ENCODE results near the gene PRKAR1B. TPM values are rescaled to one million over a fixed set of nuclear protein-coding genes. Genes with fewer than 3 reads are reported as not detected.

PRKAR1B gene
- total RNA-seq, 1 experiment from 2014 or later, result 27.2 TPM

DNA sequence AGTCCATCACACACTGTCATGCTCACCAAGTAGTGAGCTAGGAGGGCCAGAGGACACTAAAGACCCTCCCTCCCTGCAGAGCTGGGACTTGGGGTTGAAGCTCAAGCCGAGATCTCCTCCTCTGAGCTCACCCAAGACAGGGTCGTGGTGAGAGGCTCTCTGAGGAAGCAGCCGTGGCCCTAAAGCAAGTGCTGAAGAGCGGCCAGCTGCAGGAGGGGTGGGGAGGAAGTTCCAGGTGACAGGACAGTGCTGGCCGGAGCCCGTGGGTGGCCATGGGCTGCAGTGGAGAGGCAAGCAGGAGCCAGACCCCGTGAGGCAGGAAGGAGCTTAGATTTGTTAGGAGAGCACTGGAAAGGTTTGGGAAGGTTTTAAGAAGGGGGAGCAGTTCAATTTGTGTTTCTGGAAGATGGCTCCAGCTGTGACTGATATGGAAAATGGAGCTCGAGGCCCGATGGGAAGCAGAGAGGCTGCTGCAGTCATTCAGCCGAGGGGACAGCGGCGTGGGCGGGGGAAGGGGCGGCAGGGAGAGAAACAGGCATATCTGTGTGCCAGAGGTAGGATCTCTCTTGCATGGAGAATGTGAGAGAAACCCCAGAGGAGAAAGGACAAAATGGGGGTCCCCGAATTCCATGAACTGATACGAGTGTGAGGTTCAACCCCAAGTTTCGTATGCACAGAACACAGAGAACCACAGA, 27.5 kb downstream of the PRKAR1B start:
- DNase-seq (ENCODE audit: low spot score), result no peak
- Histone ChIP-seq H3K27me3 (replicated peaks; ENCODE audit: insufficient read depth, low read depth, low read length, poor library complexity) (no peaks in the 10 kb centered on the region), H3K9me3 (ENCODE audit: low read depth, low read length, poor library complexity, severe bottlenecking) (peaks cover 4% of the 10 kb centered on the region), H3K4me1 (ENCODE audit: insufficient read depth, low read length, poor library complexity, severe bottlenecking) (no peaks in the 10 kb centered on the region), H3K36me3 (ENCODE audit: insufficient read depth, low read length, poor library complexity, severe bottlenecking) (no peaks in the 10 kb centered on the region), H3K4me3 (ENCODE audit: low read depth, low read length, poor library complexity, severe bottlenecking) (no peak overlapping the region), H3K27ac (ENCODE audit: low read depth, low read length, poor library complexity, severe bottlenecking) (no peak overlapping the region)
- BruUV-seq (replicated peaks), result no TSS peak
- ChIA-PET CTCF (no interaction called here), POLR2A (ENCODE audit: low non-redundant PET) (no interaction called here)
- intact Hi-C loops (cut with micrococcal nuclease; ENCODE audit: unreplicated experiment), result no loop called here
- TF ChIP-seq, protein P1, sequence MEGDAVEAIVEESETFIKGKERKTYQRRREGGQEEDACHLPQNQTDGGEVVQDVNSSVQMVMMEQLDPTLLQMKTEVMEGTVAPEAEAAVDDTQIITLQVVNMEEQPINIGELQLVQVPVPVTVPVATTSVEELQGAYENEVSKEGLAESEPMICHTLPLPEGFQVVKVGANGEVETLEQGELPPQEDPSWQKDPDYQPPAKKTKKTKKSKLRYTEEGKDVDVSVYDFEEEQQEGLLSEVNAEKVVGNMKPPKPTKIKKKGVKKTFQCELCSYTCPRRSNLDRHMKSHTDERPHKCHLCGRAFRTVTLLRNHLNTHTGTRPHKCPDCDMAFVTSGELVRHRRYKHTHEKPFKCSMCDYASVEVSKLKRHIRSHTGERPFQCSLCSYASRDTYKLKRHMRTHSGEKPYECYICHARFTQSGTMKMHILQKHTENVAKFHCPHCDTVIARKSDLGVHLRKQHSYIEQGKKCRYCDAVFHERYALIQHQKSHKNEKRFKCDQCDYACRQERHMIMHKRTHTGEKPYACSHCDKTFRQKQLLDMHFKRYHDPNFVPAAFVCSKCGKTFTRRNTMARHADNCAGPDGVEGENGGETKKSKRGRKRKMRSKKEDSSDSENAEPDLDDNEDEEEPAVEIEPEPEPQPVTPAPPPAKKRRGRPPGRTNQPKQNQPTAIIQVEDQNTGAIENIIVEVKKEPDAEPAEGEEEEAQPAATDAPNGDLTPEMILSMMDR (conservative IDR thresholded peaks at IDR 0.05; ENCODE audit: low read depth, low read length), result no peak
- TF ChIP-seq EZH2 (IDR thresholded peaks at IDR 0.05; ENCODE audit: borderline replicate concordance, low read depth, low read length, poor library complexity, severe bottlenecking), result no peak

DNA sequence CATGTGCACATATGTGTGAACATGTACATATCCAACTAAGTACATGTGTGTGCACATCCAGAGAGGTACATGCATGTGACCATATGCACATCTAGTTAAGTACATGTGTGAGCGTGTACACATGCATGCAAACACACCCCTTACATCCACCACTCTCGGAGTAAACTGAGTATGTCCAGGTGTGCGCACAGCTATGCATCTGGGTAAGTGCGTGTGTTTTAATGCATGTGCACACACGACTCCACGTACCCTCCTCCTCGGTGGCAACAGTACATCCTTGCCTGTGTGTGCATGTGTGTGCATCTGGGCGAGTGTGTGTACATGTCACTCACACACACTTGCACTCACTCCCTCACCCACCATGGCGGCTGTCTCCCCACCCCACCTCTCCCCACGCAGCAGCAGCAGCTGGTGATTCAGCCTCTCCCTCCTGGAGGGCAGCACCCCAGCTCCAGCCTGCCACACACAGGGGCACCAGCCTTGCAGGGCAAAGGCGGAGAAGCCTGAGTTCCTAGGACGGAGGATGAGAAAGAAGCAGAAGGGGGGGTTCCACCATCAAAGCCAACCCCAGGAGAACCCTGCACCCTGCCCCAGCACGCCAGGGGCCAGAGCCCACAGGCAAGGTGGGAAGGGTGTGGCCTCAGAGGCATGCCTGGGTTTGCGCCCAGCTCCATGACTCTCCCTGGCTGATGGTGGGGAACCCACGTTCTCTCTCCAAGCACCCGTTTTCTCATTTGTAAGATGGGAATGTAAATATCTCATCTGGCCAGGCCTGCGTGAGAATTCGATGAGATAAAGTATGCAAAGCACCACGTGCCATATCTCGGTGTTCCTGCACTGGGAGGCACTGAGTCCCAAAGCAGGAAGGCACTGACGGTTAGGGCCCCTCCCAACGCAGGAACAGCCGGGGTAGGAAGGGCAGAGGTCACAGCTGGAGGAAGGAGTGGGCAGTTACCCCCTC, 28.3 kb downstream of the PRKAR1B start:
- no peak for DNase-seq (ENCODE audit: low spot score)
- Histone ChIP-seq H3K27me3 (replicated peaks; ENCODE audit: insufficient read depth, low read depth, low read length, poor library complexity) (no peaks in the 10 kb centered on the region), H3K27ac (ENCODE audit: low read depth, low read length, poor library complexity, severe bottlenecking) (no peak overlapping the region), H3K4me3 (ENCODE audit: low read depth, low read length, poor library complexity, severe bottlenecking) (no peak overlapping the region), H3K9me3 (ENCODE audit: low read depth, low read length, poor library complexity, severe bottlenecking) (peaks cover 4% of the 10 kb centered on the region), H3K36me3 (ENCODE audit: insufficient read depth, low read length, poor library complexity, severe bottlenecking) (no peaks in the 10 kb centered on the region), H3K4me1 (ENCODE audit: insufficient read depth, low read length, poor library complexity, severe bottlenecking) (no peaks in the 10 kb centered on the region)
- TF ChIP-seq, protein P1 (conservative IDR thresholded peaks at IDR 0.05; ENCODE audit: low read depth, low read length), result no peak
- no peak for TF ChIP-seq EZH2 (IDR thresholded peaks at IDR 0.05; ENCODE audit: borderline replicate concordance, low read depth, low read length, poor library complexity, severe bottlenecking)
- intact Hi-C loops (cut with micrococcal nuclease; ENCODE audit: unreplicated experiment), result no loop called here
- ChIA-PET POLR2A (ENCODE audit: low non-redundant PET) (no interaction called here), CTCF (no interaction called here)
- no TSS peak for BruUV-seq (replicated peaks)

DNA sequence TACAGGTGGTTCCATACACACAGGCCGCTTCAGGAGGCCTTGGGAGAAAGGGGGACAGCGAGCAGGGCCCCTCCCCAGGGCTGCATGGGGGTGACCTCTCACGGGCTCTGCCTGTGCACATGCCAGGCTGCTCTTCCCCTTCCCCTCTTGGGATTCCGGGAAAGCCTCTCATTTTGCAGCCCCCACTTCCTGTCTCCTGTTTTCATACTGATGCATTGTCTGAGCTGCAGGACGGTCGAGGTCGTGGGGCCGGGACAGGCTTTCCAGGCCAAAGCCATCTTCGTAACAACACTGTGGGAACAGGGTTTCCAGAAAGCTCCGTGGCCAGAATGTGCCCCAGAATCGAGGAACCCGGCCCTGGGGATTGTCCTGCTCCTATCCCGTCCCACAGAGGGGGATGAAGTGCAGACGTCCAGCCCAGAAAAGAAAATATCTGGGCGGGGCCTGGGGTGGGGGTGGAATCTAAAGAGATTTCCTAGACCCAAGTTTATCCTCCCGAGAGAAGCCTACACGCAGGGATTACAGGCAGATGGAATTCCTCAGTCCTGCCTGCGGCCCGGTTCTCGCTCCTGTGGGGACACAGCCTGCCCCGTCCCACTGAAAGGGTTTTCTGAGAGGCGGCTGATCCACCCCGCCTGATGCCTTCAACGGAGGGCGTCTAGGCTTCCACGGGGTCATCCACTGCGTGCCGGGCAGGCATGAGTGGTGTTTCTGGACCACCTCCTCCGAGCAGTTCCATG, 30.1 kb downstream of the PRKAR1B start:
- ChIA-PET CTCF (no interaction called here), POLR2A (ENCODE audit: low non-redundant PET) (no interaction called here)
- Histone ChIP-seq H3K27me3 (replicated peaks; ENCODE audit: insufficient read depth, low read depth, low read length, poor library complexity) (no peaks in the 10 kb centered on the region), H3K4me3 (ENCODE audit: low read depth, low read length, poor library complexity, severe bottlenecking) (no peak overlapping the region), H3K27ac (ENCODE audit: low read depth, low read length, poor library complexity, severe bottlenecking) (no peak overlapping the region), H3K36me3 (ENCODE audit: insufficient read depth, low read length, poor library complexity, severe bottlenecking) (no peaks in the 10 kb centered on the region), H3K4me1 (ENCODE audit: insufficient read depth, low read length, poor library complexity, severe bottlenecking) (no peaks in the 10 kb centered on the region), H3K9me3 (ENCODE audit: low read depth, low read length, poor library complexity, severe bottlenecking) (no peaks in the 10 kb centered on the region)
- BruUV-seq (replicated peaks), result no TSS peak
- TF ChIP-seq, protein P1 (conservative IDR thresholded peaks at IDR 0.05; ENCODE audit: low read depth, low read length), result no peak
- no peak for TF ChIP-seq EZH2 (IDR thresholded peaks at IDR 0.05; ENCODE audit: borderline replicate concordance, low read depth, low read length, poor library complexity, severe bottlenecking)
- intact Hi-C loops (cut with micrococcal nuclease; ENCODE audit: unreplicated experiment), result no loop called here
- no peak for DNase-seq (ENCODE audit: low spot score)

Data from A673 (cell line).